Breast epithelium (tissue), 4 donors: ENCODE results near the gene PLA2G2A. TPM values are rescaled to one million over a fixed set of nuclear protein-coding genes. Genes with fewer than 3 reads are reported as not detected.
A peak's percentile ranks its signal among the peaks of the same experiment; 100 is the strongest.

Experiments
- DNase-seq, 2 donors: peaks; one replicate each; pipeline ENCODE4 v3.0.0-alpha.2; 2019; ENCODE audit warnings: low spot score in 2 of 2
- H3K27ac ChIP-seq, 2 donors: fragments of 200-600 bp; sonication (generic) in 1 of 2; one replicate each; pipeline ENCODE4 v1.5.1; 2016 to 2019; ENCODE audit warnings: mild to moderate bottlenecking in 1 of 2
- H3K27me3 ChIP-seq, 2 donors: fragments of 200-600 bp; sonication (generic) in 1 of 2; one replicate each; pipeline versions ENCODE4 v1.5.1 to v1.6.0; 2017 to 2019; ENCODE audit warnings: control low read depth in 1 of 2, mild to moderate bottlenecking in 1 of 2
- H3K36me3 ChIP-seq: fragments of 200-600 bp; one replicate; pipeline ENCODE4 v1.5.1; 2019
- H3K4me1 ChIP-seq, 2 donors: fragments of 200-600 bp; sonication (generic); one replicate each; pipeline ENCODE4 v1.5.1; 2016 to 2019; ENCODE audit warnings: control low read depth in 1 of 2
- H3K4me3 ChIP-seq, 3 donors: fragments of 200-600 bp; sonication (generic); 1 replicate in 2 of 3; 2 replicates in 1 of 3; pipeline ENCODE4 v1.5.1; 2016 to 2019; ENCODE audit warnings: mild to moderate bottlenecking in 3 of 3, moderate library complexity in 2 of 3
- H3K9me3 ChIP-seq, 2 donors: fragments of 200-600 bp; sonication (generic) in 1 of 2; one replicate each; pipeline ENCODE4 v1.5.1; 2016 to 2019; ENCODE audit warnings: control low read depth in 1 of 2
- CTCF ChIP-seq, 3 donors: fragments of 450-650 bp; IDR thresholded peaks; one replicate each; pipeline ENCODE4 v1.5.1; 2016 to 2017; ENCODE audit warnings: antibody characterized with exemption in 3 of 3, mild to moderate bottlenecking in 3 of 3, moderate library complexity in 3 of 3
- POLR2A ChIP-seq: fragments of 450-650 bp; IDR thresholded peaks from one replicate; pipeline ENCODE4 v1.6.1; 2016; ENCODE audit warnings: antibody characterized with exemption, mild to moderate bottlenecking, moderate library complexity
- POLR2AphosphoS5 ChIP-seq, 3 donors: sonication (generic); formaldehyde crosslinking; IDR thresholded peaks; one replicate each; pipeline ENCODE4 v1.6.1; 2017; ENCODE audit warnings: antibody characterized with exemption in 3 of 3
- intact Hi-C: fragments of 100-400 bp; cut with DNase I; formaldehyde crosslinking; loops from one replicate; pipeline ENCODE4 v1.15.1; 2023; ENCODE audit warnings: low total_unique reads
- total RNA-seq, 3 donors: library from RNA; depleted of rRNA; stranded (reverse); fragments of >200 nt; gene quantifications; one replicate each; pipeline ENCODE4 v1.1.0, GENCODE V29; 2016

PLA2G2A gene
- 100 to 1,000 TPM in 1 of 3 donors, 10 to 100 TPM in 2; 71.4 to 342 (median 91.9) TPM for total RNA-seq

- H3K27ac ChIP-seq = no peak within 1 kb of the TSS
- TF ChIP-seq POLR2AphosphoS5 (IDR thresholded peaks at IDR 0.05) (peak in 1 of 3 donors; percentile 22), POLR2A (no peak)
- H3K4me3 ChIP-seq = peak within 1 kb of the TSS in 1 of 3 donors; percentile 27
- no peaks in the 10 kb centered on the region for H3K27me3 ChIP-seq
- no peak for DNase-seq
- no peaks in the 10 kb centered on the region for H3K36me3 ChIP-seq
- H3K4me1 ChIP-seq = no peaks in the 10 kb centered on the region
- no peaks in the 10 kb centered on the region for H3K9me3 ChIP-seq
- intact Hi-C loops = no loop called here
Observed at GRCh38 chr1:19979494-19979977, at the start of gene PLA2G2A. Gene PLA2G2A, minus strand, starts transcription at chr1:19979618. Its CDS starts 845 bp downstream, at chr1:19978773.

GRCh38 chr1:20028726-20029125 is 49.3 kb upstream of the PLA2G2A start:
- intact Hi-C loops = no loop called here
- Histone ChIP-seq H3K9me3 (peaks cover 0 to under 1% of the 10 kb centered on the region in 2 donors), H3K36me3 (no peaks in the 10 kb centered on the region), H3K27me3 (no peaks in the 10 kb centered on the region), H3K27ac (no peak overlapping the region), H3K4me1 (no peaks in the 10 kb centered on the region), H3K4me3 (peak overlapping the region in 1 of 3 donors; percentile 1)
- no peak for DNase-seq
- TF ChIP-seq CTCF (IDR thresholded peaks at IDR 0.05) (no peak), POLR2A (no peak), POLR2AphosphoS5 (IDR thresholded peaks at IDR 0.05) (no peak)

- intact Hi-C loops = no loop called here
- peaks cover 0 to 3% of the 10 kb centered on the region in 2 donors for H3K9me3 ChIP-seq
- no peaks in the 10 kb centered on the region for H3K36me3 ChIP-seq
- DNase-seq = no peak
- H3K4me3 ChIP-seq = no peak overlapping the region
- TF ChIP-seq POLR2AphosphoS5 (IDR thresholded peaks at IDR 0.05) (no peak), POLR2A (no peak), CTCF (IDR thresholded peaks at IDR 0.05) (no peak)
- no peak overlapping the region for H3K27ac ChIP-seq
- H3K27me3 ChIP-seq = no peaks in the 10 kb centered on the region
- no peaks in the 10 kb centered on the region for H3K4me1 ChIP-seq
Observed at GRCh38 chr1:20028125-20028524, 48.7 kb upstream of the PLA2G2A start.

- TF ChIP-seq CTCF (IDR thresholded peaks at IDR 0.05) (no peak), POLR2AphosphoS5 (IDR thresholded peaks at IDR 0.05) (no peak), POLR2A (no peak)
- no peak for DNase-seq
- Histone ChIP-seq H3K9me3 (peaks cover 0 to 37% of the 10 kb centered on the region in 2 donors), H3K27me3 (no peaks in the 10 kb centered on the region), H3K4me1 (no peaks in the 10 kb centered on the region), H3K4me3 (no peak overlapping the region), H3K36me3 (no peaks in the 10 kb centered on the region), H3K27ac (no peak overlapping the region)
- intact Hi-C loops = no loop called here
Observed at GRCh38 chr1:20017741-20018140, 38.3 kb upstream of the PLA2G2A start.

- DNase-seq = no peak
- Histone ChIP-seq H3K4me3 (no peak overlapping the region), H3K9me3 (peaks cover 0 to 37% of the 10 kb centered on the region in 2 donors), H3K4me1 (no peaks in the 10 kb centered on the region), H3K36me3 (no peaks in the 10 kb centered on the region), H3K27ac (no peak overlapping the region), H3K27me3 (no peaks in the 10 kb centered on the region)
- TF ChIP-seq POLR2AphosphoS5 (IDR thresholded peaks at IDR 0.05) = no peak
- no peak for TF ChIP-seq POLR2A
- TF ChIP-seq CTCF (IDR thresholded peaks at IDR 0.05) = no peak
- intact Hi-C loops = no loop called here
Observed at GRCh38 chr1:20014153-20014552, 34.7 kb upstream of the PLA2G2A start.
